HG02642 (cell line): ENCODE measurements around the gene CCL20.
"Not testable (repeated sequence)": the region's sequence is repeated elsewhere in the genome, so short reads cannot be mapped to it uniquely, and the experiment has no call there.

Source experiments
- ATAC-seq: cut with Tn5 transposase; IDR thresholded peaks from one replicate; pipeline ENCODE4 v1.9.1; 2021; ENCODE audit warnings: mild to moderate bottlenecking; ENCODE audit not compliant: unreplicated experiment, poor library complexity

CCL20 gene

DNA sequence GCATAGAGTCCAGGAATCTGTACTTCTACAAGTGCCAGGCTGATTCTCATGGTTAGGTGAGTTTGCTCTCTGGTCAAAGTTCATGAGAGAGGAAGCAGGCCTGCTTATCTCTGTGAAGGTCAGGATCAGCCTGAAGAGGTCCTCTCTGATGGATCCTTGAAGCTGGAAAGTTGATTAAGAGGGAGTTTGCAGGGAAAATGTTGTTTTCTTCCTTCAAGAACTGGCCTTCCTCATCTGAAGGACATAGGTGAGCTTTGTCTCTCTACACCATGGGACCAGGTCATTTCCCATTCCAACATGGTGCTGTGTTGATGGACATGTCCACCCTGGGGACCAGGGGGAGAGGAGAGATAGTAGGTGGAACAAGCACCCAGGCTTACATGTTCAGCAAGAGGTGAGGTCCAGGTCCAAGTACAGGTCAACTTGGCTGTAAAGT, 14.9 kb downstream of the CCL20 start:
- ATAC-seq: no peak

GRCh38 chr2:227829337-227829736, 15.7 kb downstream of the CCL20 start:
- ATAC-seq: no peak

- no peak for ATAC-seq
Observed at GRCh38 chr2:227834423-227834822, 20.8 kb downstream of the CCL20 start.

DNA sequence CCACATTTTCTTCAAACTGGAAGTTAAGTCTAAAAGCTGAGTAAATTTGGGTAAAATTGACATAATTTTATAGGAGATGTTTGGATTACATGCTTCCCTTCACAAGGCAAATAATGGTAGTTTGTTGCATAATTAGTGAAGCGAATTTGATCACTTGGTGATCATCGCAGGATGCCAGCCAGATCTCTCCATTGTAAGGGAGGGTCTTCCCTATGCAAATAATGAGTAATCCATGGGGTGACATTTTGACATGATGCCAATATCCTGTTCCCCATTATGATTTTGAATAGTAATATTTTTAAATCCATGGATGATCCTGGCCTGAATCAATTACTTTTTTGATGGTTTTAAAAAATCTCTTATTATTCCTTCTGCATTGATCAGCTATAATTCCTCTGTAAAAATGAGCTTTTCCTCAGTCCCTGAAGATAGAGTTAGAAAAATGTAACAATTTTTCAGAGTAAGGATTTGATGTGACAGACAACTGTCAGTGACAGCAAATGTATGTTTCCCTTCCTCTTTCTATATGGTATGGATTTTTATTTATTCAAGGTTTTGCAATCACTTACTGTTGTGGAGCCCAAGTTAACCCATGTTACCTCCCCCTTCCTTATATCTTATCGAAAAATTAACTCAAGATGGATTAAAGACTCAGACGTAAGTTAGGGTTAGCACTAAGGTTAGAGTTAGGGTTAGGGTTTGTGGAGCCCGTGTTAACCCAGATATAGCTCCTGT, 21.4 kb downstream of the CCL20 start:
- no peak for ATAC-seq

GRCh38 chr2:227839339-227840129, 25.9 kb downstream of the CCL20 start:
- ATAC-seq: not testable (repeated sequence)

DNA sequence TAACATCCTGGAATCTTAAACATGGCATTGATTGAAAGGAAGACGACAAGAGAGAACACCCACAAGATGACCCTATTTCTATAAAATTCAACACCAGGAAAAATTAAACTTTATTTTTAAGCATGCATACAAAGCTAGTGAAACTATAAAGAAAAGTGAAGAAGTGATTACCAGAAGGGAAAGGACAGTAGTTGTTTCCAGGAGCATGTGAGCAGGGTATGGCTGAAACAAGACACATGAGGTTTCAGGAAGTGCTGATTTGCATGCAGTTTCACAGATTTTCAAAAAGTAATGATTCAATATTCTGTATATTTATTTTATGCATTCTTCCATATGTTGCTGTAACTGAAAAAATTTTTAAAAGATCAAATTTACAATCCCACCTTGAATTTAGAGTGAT, 33.2 kb downstream of the CCL20 start:
- ATAC-seq: no peak

GRCh38 chr2:227848146-227848545, 34.5 kb downstream of the CCL20 start:
- ATAC-seq: no peak

- peak; percentile 75 for ATAC-seq
Observed at GRCh38 chr2:227848586-227848985, 34.9 kb downstream of the CCL20 start.

DNA sequence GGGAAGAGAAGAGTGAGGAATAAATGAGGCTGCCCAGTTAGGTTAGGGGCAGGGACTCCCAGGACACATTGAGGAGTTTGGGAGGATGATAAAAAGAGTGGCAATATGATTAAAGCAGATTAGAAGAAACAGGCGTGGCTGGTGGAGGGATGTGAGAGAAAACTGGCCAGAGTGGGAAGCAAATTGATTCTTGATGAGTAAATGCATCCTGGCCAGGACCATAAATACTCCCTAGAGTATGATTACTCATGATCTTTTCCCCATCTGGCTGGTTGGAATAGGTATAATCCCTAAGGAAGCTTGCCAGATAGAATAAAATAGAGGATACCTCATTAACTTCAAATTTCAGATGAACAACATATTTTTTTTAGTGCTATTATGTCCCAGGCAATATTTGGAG, 36.3 kb downstream of the CCL20 start:
- no peak for ATAC-seq

DNA sequence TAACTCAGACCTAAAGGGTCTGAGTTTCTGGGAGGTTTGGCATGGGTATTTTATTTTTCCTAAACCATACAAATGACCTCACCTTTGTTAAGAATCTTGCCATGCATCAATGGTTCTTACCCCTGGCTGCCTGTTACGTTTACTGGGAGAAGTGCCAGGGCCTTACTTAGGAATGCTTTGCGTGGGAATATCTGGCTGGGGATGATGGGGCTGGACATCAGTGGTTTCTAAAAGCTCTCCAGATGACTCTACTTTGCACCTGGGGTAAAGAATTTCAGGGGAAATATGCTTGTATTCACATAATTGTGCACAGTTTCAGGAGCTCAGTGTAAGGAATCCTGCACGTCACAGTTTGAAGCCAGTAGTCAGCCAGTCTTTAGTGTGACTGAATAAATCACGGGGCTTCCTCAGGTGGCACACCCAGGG, 39.6 kb downstream of the CCL20 start:
- ATAC-seq: no peak

DNA sequence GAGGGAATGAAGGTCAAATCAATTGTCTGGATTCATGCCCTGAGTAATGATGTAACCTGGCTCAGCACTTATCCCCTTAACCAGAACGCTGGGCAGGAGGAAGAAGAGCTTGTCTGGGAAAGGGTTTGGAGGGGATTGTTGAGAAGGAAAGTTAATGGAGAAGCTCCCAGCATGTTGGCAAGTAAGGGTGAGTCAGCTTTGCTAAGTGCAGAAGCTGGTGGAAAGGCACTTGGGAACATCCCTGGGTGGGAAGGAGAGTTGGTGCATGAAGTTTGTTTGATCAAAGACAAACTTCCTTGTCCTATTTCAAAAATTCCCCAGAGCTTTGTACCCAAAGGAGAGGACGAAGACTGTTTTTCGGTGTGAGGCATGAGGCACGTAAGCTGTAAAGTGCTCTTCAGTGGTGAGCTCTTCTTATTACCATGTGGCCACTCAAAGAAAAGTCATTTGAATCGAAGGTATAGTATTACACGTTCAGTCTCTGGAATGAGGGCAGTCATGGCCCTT, 40.2 kb downstream of the CCL20 start:
- no peak for ATAC-seq

DNA sequence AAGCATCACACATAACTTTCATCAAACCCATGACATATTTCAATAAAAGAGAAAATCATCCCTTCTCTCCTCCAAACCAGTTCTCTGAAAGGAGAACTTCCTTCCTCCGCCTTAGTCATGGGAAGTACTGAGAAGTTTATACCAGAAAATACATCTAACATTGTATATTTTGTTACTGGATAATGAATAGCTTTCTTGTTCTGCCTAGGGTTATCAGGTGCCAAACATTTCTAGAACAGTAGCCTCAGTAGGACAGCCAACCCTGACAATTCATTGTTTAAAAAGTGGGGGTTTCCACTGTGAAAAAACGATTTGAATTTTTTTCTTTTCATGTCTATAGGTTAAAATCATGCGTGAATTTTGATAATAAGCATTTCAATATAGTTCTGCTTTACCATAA, 41.8 kb downstream of the CCL20 start:
- no peak for ATAC-seq

DNA sequence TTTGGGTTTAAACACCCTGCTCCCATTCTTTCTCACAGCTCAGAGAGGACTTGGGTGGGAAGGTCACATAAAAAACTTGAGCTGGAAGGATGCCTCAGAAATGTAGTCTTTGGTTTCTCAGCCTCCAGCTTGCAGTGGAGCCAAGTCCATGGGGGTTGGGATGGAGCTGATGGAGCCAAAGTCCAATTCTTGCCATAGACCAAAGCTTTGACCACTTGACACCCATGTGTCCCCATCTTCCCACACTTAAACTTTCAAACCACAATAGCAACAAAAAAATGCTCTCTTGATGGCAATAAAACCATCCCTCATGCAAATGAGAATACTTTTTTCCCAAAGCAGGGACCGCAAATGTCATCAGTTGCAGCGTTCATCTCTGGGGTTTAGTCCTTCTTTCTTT, 43.1 kb downstream of the CCL20 start:
- ATAC-seq: no peak

- no peak for ATAC-seq
Observed at GRCh38 chr2:227860221-227860641, 46.6 kb downstream of the CCL20 start.

- no peak for ATAC-seq
Observed at GRCh38 chr2:227861011-227861410, 47.4 kb downstream of the CCL20 start.

DNA sequence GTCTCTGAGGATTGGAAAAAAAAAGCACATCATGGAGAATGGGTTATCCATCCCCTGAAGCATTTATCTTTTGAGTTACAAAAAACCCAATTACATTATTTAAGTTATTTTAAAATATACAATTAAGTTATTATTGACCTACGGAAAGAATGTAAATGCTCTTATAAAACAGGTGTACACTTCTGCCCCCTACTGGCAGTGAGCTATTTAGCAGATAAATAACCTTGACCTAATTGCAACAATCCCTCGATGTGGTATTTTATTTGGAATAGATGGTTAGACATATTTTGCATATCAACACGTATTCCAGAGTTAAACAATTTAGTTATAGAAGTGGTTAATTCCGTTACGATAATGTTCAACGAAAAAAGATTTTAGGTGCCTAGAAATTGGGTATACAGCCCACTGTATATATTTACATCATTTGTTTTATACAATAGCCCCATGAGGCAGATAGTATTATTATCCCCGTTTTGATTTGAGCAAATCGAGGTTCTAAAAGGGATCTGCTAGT, 48.6 kb downstream of the CCL20 start:
- ATAC-seq: no peak

- ATAC-seq: no peak
Observed at GRCh38 chr2:227862741-227863588, 49.3 kb downstream of the CCL20 start.

- ATAC-seq: no peak
Observed at GRCh38 chr2:227864161-227864756, 50.6 kb downstream of the CCL20 start.

GRCh38 chr2:227865291-227865690, 51.6 kb downstream of the CCL20 start:
- no peak for ATAC-seq
